Lung (tissue), 12 donors: ENCODE results near the gene ZNF521. TPM values are rescaled to one million over a fixed set of nuclear protein-coding genes. Genes with fewer than 3 reads are reported as not detected.

ENCODE experiments used
- ATAC-seq: fragments of 200-7000 bp; cut with Tn5 transposase; one replicate; pipeline ENCODE4 v1.9.1; 2020; ENCODE audit warnings: moderate number of reproducible peaks; ENCODE audit not compliant: insufficient read depth, low FRiP score
- DNase-seq, 3 donors: peaks; one replicate each; pipeline ENCODE4 v3.0.0-alpha.2; 2013 to 2017
- H3K27ac ChIP-seq, 2 donors: one replicate each; pipeline ENCODE4 v1.5.1; 2013; ENCODE audit warnings: mild to moderate bottlenecking in 2 of 2, moderate library complexity in 2 of 2, control low read depth in 1 of 2, inconsistent platforms in 1 of 2, low read depth in 1 of 2, low read length in 1 of 2
- H3K27me3 ChIP-seq, 3 donors: one replicate each; pipeline ENCODE4 v1.5.1; 2013; ENCODE audit warnings: low read length in 2 of 3; ENCODE audit not compliant: control insufficient read depth in 3 of 3, insufficient read depth in 3 of 3
- H3K36me3 ChIP-seq, 4 donors: one replicate each; pipeline ENCODE4 v1.5.1; 2013; ENCODE audit warnings: low read length in 4 of 4, mild to moderate bottlenecking in 1 of 4, moderate library complexity in 1 of 4; ENCODE audit not compliant: control insufficient read depth in 4 of 4, insufficient read depth in 4 of 4
- H3K4me1 ChIP-seq, 5 donors: one replicate each; pipeline ENCODE4 v1.5.1; 2013; ENCODE audit warnings: low read length in 5 of 5, mild to moderate bottlenecking in 2 of 5, moderate library complexity in 1 of 5; ENCODE audit not compliant: control insufficient read depth in 5 of 5, insufficient read depth in 5 of 5
- H3K4me3 ChIP-seq: one replicate; pipeline ENCODE4 v1.5.1; 2013; ENCODE audit warnings: mild to moderate bottlenecking, control low read depth, moderate library complexity
- H3K9ac ChIP-seq, 2 donors: one replicate each; pipeline ENCODE4 v1.5.1; 2013; ENCODE audit warnings: low read length in 2 of 2, control low read depth in 1 of 2; ENCODE audit not compliant: insufficient read depth in 1 of 2
- H3K9me3 ChIP-seq, 4 donors: one replicate each; pipeline ENCODE4 v1.5.1; 2013; ENCODE audit warnings: low read length in 3 of 4, mild to moderate bottlenecking in 1 of 4, moderate library complexity in 1 of 4; ENCODE audit not compliant: control insufficient read depth in 4 of 4, insufficient read depth in 3 of 4
- CTCF ChIP-seq: IDR thresholded peaks from 2 replicates; pipeline ENCODE4 v1.5.1; 2012; ENCODE audit warnings: mild to moderate bottlenecking; ENCODE audit errors: control extremely low read depth, extremely low read depth
- WGBS, 2 donors: extraction: QIAGEN DNeasy Blood & Tissue Kit; methylation state at CpG; one replicate each; pipeline ENCODE4 v1.1.7; 2013; 5-methylcytosine and 5-hydroxymethylcytosine counted together
- polyA plus RNA-seq, 2 donors: library from polyadenylated mRNA; stranded (reverse); fragments of 200-250 nt; gene quantifications; one replicate each; pipeline ENCODE4 v1.2.1, GENCODE V29; 2013
- total RNA-seq, 2 donors: library from RNA; depleted of rRNA in 1 of 2; stranded (reverse); fragments of >200 nt in 1 of 2; gene quantifications; one replicate each; pipeline ENCODE4 v1.2.1, GENCODE V29; 2014 to 2021
- donor health status: control.
- donor health status: control.
- donor health status: Bipolar disorder and iron deficiency.
- donor health status: healthy.
- donor health status: DM: yes; HTN: yes; CAD: no.

The ZNF521 gene
- total and polyA plus RNA-seq, 4 donors, result 1.5 to 48.8 (median 10.7) TPM

DNA sequence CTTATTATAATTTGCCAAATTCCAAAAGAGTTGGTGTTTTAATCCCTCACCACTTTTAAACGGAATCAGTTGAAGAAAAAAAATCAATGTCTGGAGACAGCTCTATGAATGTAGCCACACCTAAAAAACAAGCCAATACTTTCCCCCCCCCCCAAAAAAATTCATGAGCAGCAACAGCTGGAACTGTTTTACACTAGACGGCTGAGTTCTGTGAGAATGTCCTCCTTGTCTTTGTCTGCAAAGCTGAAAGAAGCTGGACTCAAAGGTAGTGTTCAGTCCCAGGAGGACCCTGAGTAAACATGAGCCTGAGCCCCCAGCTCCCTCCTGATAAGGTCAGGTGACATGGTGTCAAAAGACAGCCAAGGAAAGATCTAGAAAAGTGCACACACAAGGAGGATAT lies 68.2 kb downstream of the ZNF521 start:
- Histone ChIP-seq H3K9ac (no peak overlapping the region), H3K36me3 (no peaks in the 10 kb centered on the region), H3K4me3 (no peak overlapping the region), H3K9me3 (no peaks in the 10 kb centered on the region), H3K4me1 (peaks cover 7 to 52% (median 34%) of the 10 kb centered on the region in 5 donors), H3K27ac (peak overlapping the region in 1 of 2 donors; percentile 85), H3K27me3 (no peaks in the 10 kb centered on the region)
- ATAC-seq (no peak), DNase-seq (no peak)
- no peak for TF ChIP-seq CTCF
- WGBS, 2 donors, result 71 to 82% methylated on average over 2 of the region's 2 CpGs

DNA sequence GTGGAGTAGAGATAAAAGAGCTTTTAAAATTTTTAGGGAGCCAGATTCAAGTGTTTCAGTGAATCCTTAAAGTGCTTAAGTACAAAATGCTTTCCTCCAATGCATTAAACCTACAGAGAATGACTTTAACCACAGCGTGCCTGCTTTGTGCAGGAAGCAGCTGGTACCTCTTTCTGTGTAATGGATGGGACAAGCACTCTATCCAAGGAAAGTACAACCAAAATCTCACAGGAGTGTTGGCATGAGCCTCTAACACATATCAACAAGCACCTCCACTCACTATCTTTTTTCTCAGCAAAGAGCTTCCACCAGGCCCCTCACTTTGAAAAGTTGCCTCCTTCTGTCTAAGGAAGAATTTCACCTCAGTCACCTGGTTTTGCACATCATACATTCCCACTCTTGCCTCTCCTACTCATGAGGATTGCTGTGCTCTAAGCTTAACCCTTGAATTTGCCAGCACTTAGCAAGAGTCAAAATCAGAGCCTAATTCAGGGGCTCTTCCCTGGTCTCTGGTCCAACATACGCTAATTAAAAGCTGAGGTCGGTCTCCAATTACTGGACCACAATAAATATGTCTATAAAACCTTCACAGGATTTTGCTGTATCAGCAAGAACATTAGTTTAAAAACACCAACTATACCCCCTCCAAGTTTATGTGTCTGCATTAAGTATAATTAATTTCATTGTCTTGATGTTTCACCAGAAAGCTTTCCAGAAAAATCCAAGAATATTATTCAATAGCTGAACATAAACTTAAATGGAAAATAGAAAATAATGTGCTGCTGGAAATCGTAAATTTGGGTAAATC lies 68.9 kb downstream of the ZNF521 start:
- no peak for ATAC-seq
- H3K4me1 ChIP-seq, result peaks cover 7 to 50% (median 34%) of the 10 kb centered on the region in 5 donors
- no peaks in the 10 kb centered on the region for H3K36me3 ChIP-seq
- no peaks in the 10 kb centered on the region for H3K9me3 ChIP-seq
- no peak overlapping the region for H3K4me3 ChIP-seq
- H3K27ac ChIP-seq, result peak overlapping the region in 1 of 2 donors; percentile 85
- H3K27me3 ChIP-seq, result no peaks in the 10 kb centered on the region
- no peak overlapping the region for H3K9ac ChIP-seq
- no peak for DNase-seq
- WGBS, 2 donors, result 76 to 79% methylated on average over 4 of the region's 4 CpGs
- no peak for TF ChIP-seq CTCF

DNA sequence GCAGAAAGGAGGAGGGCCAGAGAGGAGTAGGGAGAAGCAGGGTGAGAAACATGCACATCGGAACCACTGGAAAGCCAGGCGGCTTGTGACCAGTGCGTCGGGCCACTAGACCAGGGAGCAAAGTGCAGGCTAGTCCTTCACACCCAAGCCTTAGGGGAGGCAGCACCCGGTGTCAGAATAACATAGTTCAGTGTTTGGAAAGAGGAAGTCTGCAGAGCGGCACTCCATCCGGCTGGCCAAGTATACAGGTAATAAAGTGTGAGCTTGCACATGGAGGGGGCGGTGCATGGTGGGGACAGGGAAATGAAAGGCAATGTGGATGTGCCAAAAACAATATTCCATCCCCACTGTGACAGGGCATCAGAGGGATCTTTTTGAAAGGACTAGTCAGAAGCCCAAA lies 69.7 kb downstream of the ZNF521 start:
- WGBS, 2 donors, result 26 to 41% methylated on average over 8 of the region's 8 CpGs
- ATAC-seq (no peak), DNase-seq (peak in 1 of 3 donors; percentile 46)
- Histone ChIP-seq H3K27me3 (no peaks in the 10 kb centered on the region), H3K36me3 (no peaks in the 10 kb centered on the region), H3K27ac (no peak overlapping the region), H3K4me1 (peaks cover 7 to 50% (median 32%) of the 10 kb centered on the region in 5 donors), H3K9ac (no peak overlapping the region), H3K9me3 (no peaks in the 10 kb centered on the region), H3K4me3 (peak overlapping the region; percentile 8)
- no peak for TF ChIP-seq CTCF
